GM21529 (cell line): Measurements from ENCODE around the gene CITED1.

Experiments
- ATAC-seq: cut with Tn5 transposase; IDR thresholded peaks from one replicate; pipeline ENCODE4 v1.9.1; 2021; ENCODE audit not compliant: unreplicated experiment

CITED1 gene

DNA sequence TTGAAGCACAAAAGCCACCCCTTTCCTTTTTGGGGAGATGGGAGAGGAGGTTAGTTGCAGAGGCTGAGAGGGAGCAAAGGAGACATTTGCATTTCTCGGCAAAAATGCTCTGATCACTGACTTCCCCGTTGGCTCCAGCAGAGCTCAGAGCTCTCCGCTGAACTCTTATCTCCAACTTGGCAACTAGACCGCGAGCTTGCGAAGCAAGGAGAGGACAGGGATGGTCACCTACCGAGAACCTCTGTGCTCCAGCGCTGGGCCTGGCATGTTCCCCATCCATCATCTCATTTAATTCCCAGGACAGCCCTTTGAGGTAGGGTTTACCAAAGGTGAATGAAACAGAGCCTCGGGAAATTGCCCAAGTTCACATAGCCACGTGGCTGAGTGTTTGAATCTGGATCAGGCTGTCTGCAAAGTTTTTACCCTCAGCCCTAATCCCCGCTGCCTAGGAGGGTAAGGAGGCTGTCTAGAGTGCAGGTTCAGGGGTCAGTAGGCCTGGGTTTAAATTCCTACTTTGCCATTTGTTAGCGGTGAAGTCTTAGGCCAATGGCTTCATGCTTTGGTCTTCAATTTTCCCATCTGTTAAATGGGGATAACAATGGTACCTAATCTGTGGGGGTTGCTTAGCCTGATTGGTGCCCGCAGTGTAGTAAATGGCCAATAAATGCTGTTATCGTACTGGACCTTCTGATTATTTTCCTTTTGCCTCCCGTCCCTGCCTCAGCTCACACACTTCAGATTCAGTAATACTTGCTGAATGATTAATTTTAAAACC is 3.8 kb upstream of the CITED1 start:
- no peak for ATAC-seq

DNA sequence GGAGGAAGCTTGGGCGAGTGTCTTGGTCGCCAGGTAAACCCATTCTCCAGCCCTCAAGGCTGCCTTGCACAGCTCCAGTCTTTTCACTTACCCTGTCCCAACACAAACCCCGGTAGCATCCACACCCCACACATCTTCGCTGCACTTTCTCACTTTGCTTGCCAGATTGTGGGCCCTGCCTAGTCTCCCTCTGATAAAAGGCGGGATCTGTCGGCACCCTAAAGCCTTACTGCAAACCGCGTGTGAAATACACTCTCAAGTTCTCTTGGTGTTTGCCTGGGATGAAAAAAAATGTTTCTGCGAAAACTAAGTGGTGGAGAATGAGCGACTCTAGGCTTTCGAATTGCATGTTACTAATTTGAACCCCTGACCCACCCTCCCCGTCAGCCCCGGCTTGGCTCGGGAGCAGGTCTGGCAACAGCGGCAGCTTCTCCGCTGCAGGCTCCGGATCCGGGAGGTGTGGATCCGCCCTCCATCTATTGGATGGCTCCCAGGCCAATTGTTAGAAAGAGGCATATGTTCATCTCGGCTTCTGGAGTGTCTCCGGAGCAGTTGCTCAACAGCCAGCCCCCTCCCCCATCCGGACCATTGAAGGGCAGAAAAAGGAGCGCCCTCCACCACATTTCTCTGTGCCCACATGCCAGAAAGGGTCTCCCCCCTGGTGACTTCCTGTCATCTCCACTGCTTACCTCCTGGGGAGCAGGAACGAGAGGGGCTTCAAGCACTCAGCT is 3.0 kb upstream of the CITED1 start:
- peak; percentile 48 for ATAC-seq

DNA sequence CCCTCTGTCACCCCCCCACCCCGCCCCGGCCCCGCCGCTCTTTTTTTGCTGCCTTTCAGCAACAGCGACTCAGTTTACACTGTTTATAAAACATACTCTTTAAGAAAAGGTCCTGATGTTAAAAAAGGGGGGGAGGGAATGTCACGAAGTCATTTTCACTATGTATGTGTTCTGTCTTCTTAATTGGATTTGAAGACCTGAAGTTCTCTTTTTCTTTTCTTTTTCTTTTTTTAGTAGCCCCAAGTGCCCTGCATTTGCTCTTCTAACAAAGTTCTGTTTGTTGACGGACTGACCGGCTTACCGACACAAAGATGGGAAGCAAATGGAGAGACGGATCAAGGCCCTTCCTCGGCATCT is 2.5 kb upstream of the CITED1 start:
- no peak for ATAC-seq

DNA sequence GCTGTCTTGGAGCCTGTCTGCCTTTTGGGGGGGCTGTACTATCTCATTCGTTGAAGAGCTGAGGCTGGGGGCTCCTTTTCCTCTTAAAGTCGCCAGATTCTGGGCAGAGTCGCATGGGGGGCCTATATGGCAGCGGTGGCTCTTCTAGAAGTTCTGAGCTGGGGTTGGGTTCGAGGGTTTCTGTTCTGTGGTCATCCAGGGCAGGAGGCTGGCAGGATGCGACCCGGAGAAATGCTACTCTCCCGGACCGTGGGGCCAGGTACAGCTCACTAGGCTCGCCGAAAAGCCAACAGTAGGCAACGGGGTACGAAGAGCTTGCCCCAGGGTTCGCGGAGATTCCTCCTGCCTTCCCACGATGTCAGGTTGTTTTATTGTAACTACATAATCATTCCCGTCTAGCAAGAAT is 1.9 kb upstream of the CITED1 start:
- ATAC-seq = no peak

DNA sequence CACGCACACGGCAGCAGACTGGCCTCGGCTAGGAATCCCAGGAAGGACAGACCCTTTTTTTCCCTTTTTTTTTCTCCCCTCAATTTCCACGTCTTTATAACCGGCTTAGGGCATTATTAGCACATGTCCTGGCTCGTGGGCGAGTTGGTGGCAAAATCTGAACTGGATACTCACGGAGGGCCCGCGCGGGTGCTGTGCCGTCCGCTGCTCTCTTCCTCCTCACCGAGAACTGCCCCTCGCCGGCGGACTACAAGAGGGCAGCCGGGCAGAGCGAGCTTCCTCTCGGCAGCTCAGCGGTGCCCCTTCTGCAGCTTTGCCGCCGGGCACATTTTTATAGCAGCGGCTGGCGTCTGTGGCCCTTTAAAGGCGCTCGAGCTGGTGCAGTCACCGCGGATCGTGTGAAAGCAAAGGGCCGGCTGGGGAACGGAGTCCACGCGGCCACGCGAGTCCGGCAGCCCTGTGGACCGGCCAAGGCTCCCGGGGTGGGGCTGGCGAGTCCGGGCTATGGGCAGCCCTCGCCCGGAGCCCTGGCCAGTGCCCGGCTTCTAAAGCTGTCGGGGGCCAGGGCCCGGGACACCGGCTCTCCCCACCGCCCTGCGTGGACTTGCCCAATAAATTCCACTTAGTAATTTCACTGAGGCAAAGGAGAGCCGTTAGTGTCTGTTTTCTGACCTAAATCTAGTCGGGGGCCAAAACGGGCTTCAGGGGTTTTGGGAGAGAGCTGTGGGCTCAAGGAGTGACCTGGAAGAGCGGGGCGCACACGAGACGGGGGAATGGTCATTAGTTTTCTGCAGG is 1.3 kb upstream of the CITED1 start:
- ATAC-seq = peak; percentile 71

DNA sequence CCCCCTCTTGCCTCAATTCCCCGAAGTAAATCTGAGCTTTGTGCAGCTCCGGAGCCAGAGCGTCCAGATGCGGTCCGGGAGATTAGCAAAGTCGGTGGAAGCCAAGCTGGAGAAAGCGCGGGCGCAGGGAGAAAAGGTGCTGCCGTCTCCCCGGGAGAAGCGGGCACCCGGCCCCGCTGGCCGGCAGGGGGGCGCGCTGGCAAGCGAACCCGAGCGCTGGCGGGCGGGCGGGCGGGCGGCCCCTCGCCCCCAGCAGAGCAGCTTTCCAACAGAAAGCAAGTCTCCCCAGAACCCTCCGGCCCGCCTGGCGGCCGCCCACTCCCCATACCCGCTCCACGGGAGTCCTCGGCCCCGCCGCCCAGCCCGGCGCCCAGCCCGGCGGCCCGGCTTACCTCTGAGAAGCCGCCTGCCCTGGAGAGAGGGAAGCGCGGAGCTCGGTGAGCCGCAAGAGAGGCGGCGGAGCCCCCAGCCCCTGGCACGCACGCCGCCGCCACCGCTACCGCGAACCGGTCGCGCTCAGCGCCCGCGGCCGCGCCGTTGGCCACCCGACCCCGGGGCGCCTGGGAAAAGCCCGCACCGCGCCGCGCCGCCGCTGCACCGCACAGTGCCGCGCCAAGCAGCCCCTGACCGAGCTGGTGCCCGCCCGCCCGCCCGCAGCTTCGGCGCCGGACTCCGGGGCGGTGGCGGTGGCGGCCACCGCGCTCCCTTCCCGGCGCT is 529 bp upstream of the CITED1 start:
- peak; percentile 13 for ATAC-seq

DNA sequence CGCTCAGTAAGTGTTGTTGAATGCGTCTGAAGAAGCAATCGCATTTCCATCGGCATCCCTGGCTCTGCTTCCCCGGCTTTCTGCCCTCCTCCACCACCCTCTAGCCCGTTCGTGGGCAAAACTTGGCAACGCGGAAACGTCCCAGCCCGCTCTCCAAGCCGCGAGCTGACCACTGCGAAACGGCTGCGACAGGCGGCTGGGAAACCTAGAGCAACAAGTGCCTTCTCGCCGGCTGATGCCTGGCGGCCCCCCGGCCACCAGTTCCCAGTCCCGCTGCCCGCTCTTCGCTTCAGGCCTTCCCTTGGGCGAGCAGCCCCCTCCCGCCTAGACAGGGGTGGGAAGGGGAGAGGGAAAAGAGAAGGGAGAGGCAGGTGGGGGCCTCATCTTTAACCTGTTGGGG is 837 bp downstream of the CITED1 start:
- ATAC-seq = no peak

DNA sequence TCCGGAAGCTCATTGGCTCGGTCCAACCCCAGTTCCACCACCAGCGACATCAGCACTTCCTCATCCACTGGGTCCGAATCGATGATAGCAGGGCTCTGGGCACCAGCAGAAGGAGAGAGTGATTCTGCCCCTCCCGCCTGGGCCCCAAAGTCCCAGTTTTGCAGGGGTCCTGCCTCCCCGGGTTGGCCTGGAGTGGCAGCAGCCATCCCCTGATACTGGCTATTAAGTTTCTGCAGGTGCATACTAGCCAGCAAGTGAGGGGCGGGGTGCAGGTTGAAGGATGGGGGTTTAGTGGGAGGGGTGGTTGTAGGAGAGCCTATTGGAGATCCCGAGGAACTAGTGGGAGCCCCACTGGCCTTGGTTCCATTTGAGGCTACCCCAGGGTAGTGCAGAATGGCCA is 3.9 kb downstream of the CITED1 start:
- no peak for ATAC-seq

DNA sequence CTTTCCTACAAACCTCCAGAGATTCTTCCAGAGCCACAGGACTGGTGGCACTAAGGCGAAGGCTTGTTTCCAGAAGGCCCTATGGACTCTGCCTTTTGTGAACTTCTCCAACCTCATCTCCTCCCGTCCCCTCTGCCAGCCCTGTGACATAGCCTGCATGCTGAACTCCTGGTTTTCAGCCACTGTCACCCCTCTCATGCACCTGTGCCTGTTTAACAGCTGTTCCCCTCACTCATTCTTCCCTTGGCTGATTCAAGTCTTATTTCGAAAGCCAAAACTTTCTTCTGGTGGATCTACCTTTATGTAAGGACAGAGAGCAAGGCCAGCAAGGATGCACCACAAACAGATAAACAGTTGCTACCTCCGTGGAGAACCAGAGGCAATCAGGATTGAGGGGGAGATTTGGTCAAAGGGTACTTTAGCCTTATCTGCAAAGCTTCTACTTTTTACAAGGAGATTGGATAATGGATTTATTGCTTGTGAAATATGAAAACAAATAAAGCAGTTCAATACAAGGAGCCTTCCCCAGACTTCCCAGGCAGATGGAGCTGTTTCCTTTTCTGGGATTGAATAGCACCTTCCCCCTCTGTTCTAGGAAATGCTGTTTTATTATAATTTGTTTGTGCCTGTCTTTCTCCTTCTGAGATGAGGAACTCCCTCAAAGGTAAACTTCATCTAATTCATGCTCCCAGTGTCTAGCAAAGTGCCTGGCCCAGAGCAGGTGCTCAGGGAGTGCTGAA is 5.7 kb downstream of the CITED1 start:
- no peak for ATAC-seq

DNA sequence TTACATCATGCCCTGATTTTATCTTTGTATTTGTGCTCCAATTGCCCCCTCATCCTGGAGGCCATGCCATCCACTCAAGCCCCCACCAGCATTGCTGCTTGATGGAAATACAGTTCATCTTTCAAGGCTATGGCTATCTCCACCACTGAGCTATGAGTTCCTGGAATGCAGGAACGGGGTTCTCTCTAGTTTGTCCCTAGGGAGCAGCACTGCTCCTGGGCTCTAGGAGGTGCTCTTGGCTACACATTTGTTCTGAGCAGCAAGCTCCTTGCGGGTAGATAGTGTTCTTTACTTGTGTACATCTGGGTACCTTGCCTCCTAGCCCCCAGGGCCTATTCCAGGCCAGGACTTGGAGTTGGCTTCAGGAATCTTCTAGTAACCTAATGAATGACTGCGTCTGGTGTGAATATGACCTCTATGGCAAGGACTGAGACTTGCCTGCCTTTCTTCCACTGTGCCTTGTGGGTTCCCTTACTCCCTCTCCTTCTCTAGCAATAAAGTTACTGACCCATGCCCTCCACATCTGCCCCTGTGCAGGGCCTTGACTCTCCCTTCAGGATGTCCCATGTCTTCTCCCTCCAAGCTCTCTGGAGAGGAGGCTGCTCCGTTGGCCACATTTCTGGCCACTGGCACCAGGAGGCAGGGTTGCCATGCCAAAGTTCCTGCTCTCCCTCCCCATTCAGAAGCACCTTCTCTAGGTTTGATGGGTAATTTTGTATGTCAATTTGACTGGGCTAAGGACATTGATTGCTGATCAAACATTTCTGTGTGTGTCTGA is 7.6 kb downstream of the CITED1 start:
- ATAC-seq = no peak

DNA sequence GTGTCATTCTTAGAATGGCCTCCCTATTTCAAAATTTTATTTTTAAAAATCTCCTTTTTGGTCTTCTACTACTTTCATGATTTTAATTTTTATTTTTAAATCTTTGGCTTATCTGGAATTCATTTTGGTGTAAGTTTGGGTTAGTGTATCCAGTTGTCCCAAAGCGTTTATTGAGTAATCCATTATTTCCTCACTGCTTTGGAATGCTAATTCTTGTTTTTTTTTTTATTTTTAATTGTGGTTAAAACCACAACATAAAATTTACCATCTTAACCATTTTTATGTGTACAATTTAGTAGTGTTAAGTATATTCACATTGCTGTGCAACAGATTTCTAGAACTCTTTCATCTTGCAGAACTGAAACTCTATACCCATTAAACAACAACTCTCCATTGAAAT is 8.7 kb downstream of the CITED1 start:
- ATAC-seq = no peak

DNA sequence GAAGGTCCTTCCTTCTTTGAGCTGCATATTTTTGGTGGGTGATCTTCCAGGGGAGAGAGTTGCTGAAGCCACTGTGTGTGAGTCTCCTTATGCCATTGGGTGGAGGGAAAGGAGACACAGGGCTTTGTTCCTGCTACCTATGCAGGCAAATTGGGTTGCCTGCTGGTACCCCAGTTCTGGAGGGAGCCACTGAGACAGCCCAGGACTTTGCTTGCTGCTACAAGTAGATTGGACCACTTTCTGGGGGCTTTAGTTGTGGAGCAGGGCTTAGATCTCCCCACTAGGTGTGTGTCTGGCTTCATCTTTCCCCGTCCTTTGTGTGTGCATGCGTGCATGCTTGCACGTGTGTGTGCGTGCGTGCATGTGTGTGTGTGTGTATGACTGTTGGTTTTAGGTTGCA is 10.0 kb downstream of the CITED1 start:
- ATAC-seq = no peak

DNA sequence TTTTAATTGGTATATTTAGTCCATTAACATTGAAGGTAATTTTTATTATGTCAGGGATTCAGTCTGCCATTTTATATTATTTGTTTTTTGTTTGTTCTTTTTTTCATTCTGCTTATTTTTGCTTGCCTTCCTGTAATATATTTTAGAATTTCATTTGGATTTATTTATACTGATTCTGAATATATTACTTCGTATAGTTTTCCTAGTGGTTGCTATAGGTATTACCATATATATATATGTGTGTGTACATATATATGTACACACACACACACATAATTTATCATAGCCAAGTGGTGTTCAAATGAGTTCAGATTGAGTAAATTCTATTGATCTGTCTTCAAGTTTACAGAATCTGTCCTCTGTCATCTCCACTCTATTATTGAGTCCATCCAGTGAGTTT is 11.2 kb downstream of the CITED1 start:
- ATAC-seq = no peak

DNA sequence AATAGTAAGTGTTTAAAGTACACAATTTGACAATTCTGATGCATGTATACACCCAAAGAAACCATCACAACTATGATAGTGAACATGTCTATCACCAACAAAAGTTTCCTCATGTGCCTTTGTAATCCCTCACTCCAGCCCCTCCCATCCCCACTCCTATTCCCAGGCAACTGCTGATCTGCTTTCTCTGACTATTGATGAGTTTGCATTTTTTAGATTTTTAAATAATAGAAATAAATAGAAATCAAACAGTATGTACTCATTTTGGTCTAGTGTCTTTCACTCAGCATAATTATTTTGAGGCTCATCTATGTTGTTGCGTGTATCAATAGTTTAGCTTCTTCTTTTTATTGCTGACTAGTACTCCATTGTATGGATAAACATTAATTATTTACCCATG is 23.4 kb downstream of the CITED1 start:
- no peak for ATAC-seq

DNA sequence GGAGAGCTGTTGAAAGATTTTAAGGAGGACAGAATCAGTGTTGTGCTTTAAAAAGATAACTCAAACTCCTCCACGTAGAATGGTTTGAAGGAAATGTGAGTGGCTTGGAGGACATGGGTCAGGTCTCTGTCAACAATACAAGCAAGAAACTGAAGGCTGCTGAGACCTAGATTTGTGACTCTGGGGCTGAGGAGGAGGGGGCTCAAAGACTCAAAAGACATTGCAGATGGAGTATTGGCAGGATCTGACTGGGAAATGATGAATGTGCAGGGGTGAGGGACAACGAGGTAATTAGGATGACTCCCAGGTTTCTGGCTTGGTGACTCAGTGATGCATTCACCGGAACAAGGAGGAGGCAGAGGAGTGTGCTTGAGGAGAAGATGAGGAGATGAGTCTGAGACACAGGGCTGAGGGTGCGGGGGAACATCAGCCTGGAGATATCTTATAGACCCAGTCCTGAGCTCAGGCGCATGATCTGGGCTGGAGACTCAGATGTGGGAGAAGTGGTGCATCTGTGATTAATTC is 25.3 kb downstream of the CITED1 start:
- ATAC-seq = no peak

DNA sequence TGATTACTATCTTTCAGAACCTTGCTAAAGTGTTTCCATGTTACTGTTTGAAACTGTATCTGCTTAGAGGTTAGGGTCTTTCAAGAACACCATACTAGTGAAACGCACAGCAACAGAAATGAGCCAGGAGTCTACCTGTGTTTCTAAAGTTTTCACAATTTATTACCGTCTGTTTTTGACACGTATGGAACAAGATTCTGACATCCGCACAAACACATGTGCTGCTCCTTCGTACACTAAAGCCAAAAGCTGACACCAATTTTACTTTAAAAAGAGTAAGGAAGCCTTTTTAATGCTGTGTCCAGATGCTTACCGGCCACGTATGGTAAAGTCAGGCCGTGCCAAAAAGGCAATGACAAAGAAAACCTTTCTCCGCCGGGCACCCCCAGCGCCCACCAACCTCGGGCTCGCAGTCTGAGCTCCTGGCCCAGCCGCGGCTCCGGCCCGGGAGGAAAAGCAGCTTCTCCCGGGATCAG is 29.2 kb downstream of the CITED1 start:
- ATAC-seq = peak; percentile 9

DNA sequence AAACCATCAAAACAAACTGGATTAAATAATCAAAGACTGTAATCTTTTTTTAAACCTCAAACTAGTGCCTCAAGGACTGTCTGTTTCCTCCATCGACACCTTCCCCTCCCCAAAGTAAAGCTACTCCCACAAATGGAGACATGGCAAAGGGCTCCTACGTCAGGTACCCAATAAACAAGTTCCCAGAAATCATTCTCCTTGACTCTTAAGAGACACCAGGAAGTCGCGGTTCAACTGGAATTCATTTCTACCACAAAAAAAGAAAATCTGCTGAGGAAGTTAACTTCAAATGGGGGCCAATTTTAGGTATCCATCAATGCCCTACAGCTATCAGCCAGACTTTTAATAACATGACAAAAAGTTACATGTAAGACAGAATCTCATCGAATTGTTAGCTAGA is 31.2 kb downstream of the CITED1 start:
- ATAC-seq = no peak

DNA sequence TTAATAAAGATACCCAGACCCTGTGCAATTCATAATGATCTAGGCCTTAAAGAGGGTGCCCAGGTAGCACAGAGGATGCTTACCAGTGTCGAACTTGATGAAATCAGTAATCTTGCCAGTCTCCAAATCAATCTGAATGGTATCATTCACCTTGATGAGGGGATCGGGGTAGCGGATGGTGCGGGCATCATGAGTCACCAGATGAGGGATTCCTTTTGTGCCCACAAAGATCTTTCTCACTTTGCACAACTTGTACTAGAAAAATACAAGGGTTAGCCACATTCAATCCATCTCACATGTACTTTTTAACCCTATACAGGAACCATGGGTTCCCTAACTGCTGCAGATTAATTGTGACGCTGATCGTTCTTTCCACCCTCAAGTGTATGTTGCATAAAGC is 32.0 kb downstream of the CITED1 start:
- no peak for ATAC-seq

DNA sequence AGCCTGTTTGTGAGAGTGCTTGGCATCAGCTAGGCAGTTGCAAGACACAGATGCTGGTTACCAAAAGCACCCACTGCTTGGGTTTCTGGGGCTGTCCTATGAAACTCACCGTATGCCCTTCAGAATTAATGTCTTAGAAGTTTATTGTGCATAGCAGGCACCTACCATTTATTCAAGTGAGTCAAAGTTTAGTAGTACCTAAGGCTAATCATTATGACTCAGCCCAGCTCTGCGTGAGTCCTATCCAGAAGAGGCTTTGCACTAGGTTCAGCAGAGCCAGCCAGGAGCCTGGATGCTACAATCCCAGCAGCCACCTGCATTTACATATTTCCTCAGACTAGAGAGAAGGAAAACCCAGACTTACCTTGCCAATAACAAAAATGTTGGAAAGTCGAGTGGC is 32.8 kb downstream of the CITED1 start:
- no peak for ATAC-seq
